ENCODE results near the gene COIL.

- TF ChIP-seq EZH2 (IDR thresholded peaks at IDR 0.05; ENCODE audit: insufficient read depth, poor library complexity, severe bottlenecking) = no peak
- TF ChIP-seq EZH2phosphoT487 (IDR thresholded peaks at IDR 0.05; ENCODE audit: insufficient read depth, low read depth) = no peak
Measured at GRCh38 chr17:56987283-56987834, 26.5 kb upstream of the COIL start.

All from GM23248 (cell line).